OCI-LY1 (cell line): ENCODE results near the gene CCNYL1.

Experiments
- H2AFZ ChIP-seq: fragments of 200-600 bp; sonication (generic), shearing (Covaris generic); 2 replicates; pipeline ENCODE4 v1.6.0; 2014; ENCODE audit warnings: antibody characterized with exemption, mild to moderate bottlenecking, low read length
- H3F3A ChIP-seq: fragments of 200-600 bp; sonication (generic), shearing (Covaris generic); 2 replicates; pipeline ENCODE4 v1.6.0; 2014; ENCODE audit warnings: mild to moderate bottlenecking, antibody characterized with exemption, low read length, moderate library complexity; ENCODE audit not compliant: insufficient read depth
- H3K27ac ChIP-seq: fragments of 200-600 bp; sonication (generic); 2 replicates; pipeline ENCODE4 v1.5.1; 2014; ENCODE audit warnings: low read length, mixed run types, mild to moderate bottlenecking, low read depth; ENCODE audit not compliant: poor library complexity, severe bottlenecking
- H3K27me3 ChIP-seq: fragments of 200-600 bp; sonication (generic); 2 replicates; pipeline ENCODE4 v1.6.0; 2014; ENCODE audit warnings: antibody characterized with exemption, mild to moderate bottlenecking, low read length, moderate library complexity; ENCODE audit not compliant: insufficient read depth
- H3K36me3 ChIP-seq: fragments of 200-600 bp; sonication (generic); 2 replicates; pipeline ENCODE4 v1.6.1; 2014; ENCODE audit warnings: mild to moderate bottlenecking, antibody characterized with exemption, low read length, moderate library complexity, mixed read lengths; ENCODE audit not compliant: insufficient read depth
- H3K4me1 ChIP-seq: fragments of 200-600 bp; sonication (generic); 2 replicates; pipeline ENCODE4 v1.5.1; 2014; ENCODE audit warnings: mild to moderate bottlenecking, low read length, moderate library complexity; ENCODE audit not compliant: insufficient read depth, severe bottlenecking
- H3K4me2 ChIP-seq: fragments of 200-600 bp; sonication (generic), shearing (Covaris generic); 2 replicates; pipeline ENCODE4 v1.6.1; 2014; ENCODE audit warnings: low read length
- H3K4me3 ChIP-seq: fragments of 200-600 bp; sonication (generic); 2 replicates; pipeline ENCODE4 v1.5.1; 2014; ENCODE audit warnings: low read length, low read depth, mild to moderate bottlenecking, mixed read lengths; ENCODE audit not compliant: poor library complexity, severe bottlenecking
- H3K79me2 ChIP-seq: fragments of 200-600 bp; shearing (Covaris generic); 2 replicates; pipeline ENCODE4 v1.6.1; 2016; ENCODE audit warnings: mixed run types, low read length, mixed read lengths; ENCODE audit not compliant: insufficient read depth
- H3K9ac ChIP-seq: fragments of 200-600 bp; sonication (generic), shearing (Covaris generic); 2 replicates; pipeline ENCODE4 v1.6.1; 2014; ENCODE audit warnings: mild to moderate bottlenecking, low read length, mixed read lengths
- H3K9me2 ChIP-seq: fragments of 200-600 bp; sonication (generic), shearing (Covaris generic); 2 replicates; pipeline ENCODE4 v1.6.1; 2014; ENCODE audit warnings: low read depth, mild to moderate bottlenecking, low read length, mixed read lengths
- H3K9me3 ChIP-seq: fragments of 200-600 bp; shearing (Covaris generic); 2 replicates; pipeline ENCODE4 v1.6.1; 2014; ENCODE audit warnings: low read length, mixed read lengths
- H4K20me1 ChIP-seq: fragments of 200-600 bp; sonication (generic), shearing (Covaris generic); 2 replicates; pipeline ENCODE4 v1.6.0; 2016; ENCODE audit warnings: mild to moderate bottlenecking, low read length; ENCODE audit not compliant: insufficient read depth
- CTCF ChIP-seq: fragments of 200-600 bp; sonication (generic), shearing (Covaris generic); IDR thresholded peaks from 2 replicates; pipeline ENCODE4 v1.5.1; 2017; ENCODE audit warnings: mild to moderate bottlenecking, antibody characterized with exemption, low read length, moderate library complexity, mixed read lengths
- EZH2 ChIP-seq: fragments of 200-600 bp; sonication (generic), shearing (Covaris generic); IDR thresholded peaks from 2 replicates; pipeline ENCODE4 v1.8.0; 2017; ENCODE audit warnings: borderline replicate concordance, mixed run types, mild to moderate bottlenecking, antibody characterized with exemption, low read length, moderate library complexity, mixed read lengths

The CCNYL1 gene

DNA sequence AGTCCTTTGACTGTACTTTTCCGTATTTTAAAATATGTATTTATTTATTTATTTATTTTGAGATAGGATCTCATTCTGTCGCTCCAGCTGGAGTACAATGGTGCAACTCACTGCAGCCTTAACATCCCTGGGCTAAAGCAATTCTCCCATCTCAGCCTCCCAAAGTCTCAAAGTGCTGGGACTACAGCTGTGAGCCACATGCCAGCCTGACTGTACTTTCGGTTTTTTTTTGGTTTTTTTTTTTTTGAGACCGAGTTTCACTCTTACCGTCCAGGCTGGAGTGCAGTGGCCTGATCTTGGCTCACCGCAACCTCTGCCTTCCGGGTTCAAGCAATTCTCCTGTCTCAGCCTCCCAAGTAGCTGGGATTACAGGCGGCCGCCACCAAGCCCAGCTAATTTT, 28.9 kb upstream of the CCNYL1 start:
- no peak overlapping the region for H3K4me2 ChIP-seq
- no peak overlapping the region for H3K27ac ChIP-seq

GRCh38 chr2:207683438-207683837, 28.0 kb upstream of the CCNYL1 start:
- no peaks in the 10 kb centered on the region for H3K79me2 ChIP-seq
- H3K9me3 ChIP-seq: no peaks in the 10 kb centered on the region
- no peak for TF ChIP-seq EZH2
- TF ChIP-seq CTCF: no peak
- H3K27me3 ChIP-seq: no peaks in the 10 kb centered on the region
- H2AFZ ChIP-seq: no peak overlapping the region
- no peaks in the 10 kb centered on the region for H3F3A ChIP-seq
- no peaks in the 10 kb centered on the region for H3K9me2 ChIP-seq
- no peak overlapping the region for H3K9ac ChIP-seq
- no peaks in the 10 kb centered on the region for H4K20me1 ChIP-seq
- H3K4me3 ChIP-seq: no peak overlapping the region
- no peaks in the 10 kb centered on the region for H3K4me1 ChIP-seq
- no peak overlapping the region for H3K4me2 ChIP-seq
- no peaks in the 10 kb centered on the region for H3K36me3 ChIP-seq
- no peak overlapping the region for H3K27ac ChIP-seq

More for the DNA sequence above, 28.9 kb upstream of the CCNYL1 start:
- Histone ChIP-seq H3K9me2 (no peaks in the 10 kb centered on the region), H4K20me1 (no peaks in the 10 kb centered on the region), H3K79me2 (no peaks in the 10 kb centered on the region), H3K36me3 (no peaks in the 10 kb centered on the region), H2AFZ (no peak overlapping the region), H3K4me1 (no peaks in the 10 kb centered on the region), H3K9ac (no peak overlapping the region), H3K9me3 (no peaks in the 10 kb centered on the region), H3K4me3 (no peak overlapping the region), H3K27me3 (no peaks in the 10 kb centered on the region), H3F3A (no peaks in the 10 kb centered on the region)
- TF ChIP-seq CTCF: no peak
- TF ChIP-seq EZH2: no peak

DNA sequence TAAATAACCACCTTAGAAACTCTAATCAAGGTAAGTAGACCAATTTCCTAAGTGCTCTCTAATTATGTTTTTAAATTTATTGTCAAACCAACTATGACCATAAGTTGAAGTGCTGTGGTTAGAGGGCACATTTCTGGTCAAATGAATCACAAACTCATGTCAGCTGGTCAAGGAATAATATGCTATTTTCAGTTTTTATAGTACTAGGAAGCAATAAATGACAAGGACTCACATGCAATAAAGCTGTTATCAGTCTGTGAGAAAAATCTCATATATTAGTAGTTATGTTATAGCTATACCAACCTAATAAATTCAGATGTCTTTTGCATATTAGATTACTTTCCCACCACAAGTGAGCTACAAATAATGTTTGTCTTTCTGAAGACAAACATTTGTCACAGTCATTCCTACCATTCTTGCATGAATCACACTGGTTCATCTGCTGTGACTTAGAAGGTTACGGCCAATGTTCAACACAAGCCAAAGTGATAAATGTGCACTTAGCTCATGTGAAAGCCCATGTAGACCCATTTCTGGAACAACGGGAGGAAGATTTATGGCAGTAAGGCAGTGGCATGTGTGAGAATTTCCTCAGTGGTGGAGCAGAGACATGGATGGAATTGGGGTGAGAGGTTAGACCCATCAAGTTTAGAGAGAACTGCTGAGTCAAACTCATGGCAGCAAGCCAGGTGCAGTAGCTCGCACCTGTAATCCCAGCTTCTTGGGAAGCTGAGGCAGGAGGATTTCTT, 27.4 kb upstream of the CCNYL1 start:
- no peaks in the 10 kb centered on the region for H3K9me2 ChIP-seq
- H3K9ac ChIP-seq: no peak overlapping the region
- TF ChIP-seq CTCF: no peak
- no peak for TF ChIP-seq EZH2
- no peaks in the 10 kb centered on the region for H4K20me1 ChIP-seq
- H3K4me3 ChIP-seq: no peak overlapping the region
- H3K36me3 ChIP-seq: no peaks in the 10 kb centered on the region
- H2AFZ ChIP-seq: no peak overlapping the region
- H3K27me3 ChIP-seq: no peaks in the 10 kb centered on the region
- no peak overlapping the region for H3K4me2 ChIP-seq
- no peaks in the 10 kb centered on the region for H3K9me3 ChIP-seq
- no peaks in the 10 kb centered on the region for H3K4me1 ChIP-seq
- H3K27ac ChIP-seq: no peak overlapping the region
- H3F3A ChIP-seq: no peaks in the 10 kb centered on the region
- no peaks in the 10 kb centered on the region for H3K79me2 ChIP-seq
